KG1 (cell line): ENCODE data around the gene PPP4R4.
"Not testable (repeated sequence)": the region's sequence is repeated elsewhere in the genome, so short reads cannot be mapped to it uniquely, and the experiment has no call there.

Source experiments
- DNase-seq: peaks from one replicate; lab custom pipeline; 2025; lab: John Stamatoyannopoulos, UW

PPP4R4 gene

DNA sequence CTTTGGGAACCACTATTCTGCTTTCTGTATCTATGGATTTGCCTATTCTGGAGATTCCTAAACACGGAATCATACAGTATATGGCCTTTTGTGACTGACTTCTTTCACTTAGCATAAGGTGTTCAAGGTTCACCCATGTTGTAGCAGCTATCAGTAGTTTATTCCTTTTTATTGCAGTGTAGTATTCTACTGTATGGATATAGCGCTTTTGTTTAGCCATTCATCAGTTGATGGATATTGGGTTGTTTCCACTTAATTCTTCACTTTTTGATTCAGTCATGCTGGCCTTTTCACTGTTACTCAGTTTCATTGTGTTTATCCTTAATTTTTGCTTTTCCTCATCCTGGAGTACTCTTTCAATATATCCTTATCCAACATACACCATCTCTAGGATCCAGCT is 5.1 kb downstream of the PPP4R4 start:
- DNase-seq = no peak

DNA sequence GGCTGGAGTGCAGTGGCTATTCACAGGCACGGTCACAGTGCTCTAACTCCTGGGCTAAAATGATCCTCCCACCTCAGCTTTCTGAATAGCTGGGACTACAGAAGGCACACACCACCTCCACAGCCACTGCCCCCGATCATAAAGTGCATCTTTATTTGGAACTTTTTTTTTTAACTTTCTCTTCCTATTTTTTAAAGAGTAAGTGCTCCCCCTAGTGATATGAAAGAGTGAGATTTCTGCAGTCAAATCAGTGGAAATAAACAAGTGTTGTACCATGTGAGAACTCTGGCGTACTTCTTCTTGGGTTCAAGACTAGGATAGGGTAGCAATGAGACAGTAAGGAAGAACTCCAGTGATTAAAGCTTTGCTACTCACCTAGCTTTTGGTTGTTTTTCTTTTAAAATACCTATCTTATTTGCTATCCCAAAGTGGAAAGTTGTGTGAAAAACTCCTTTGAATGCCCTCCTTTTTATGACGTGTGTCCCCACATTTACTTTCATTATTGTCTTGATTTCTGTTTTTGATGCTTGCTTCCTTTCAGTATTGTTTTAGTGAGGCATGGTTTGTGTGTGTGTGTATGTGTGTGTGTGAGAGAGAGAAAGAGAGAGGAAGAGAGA is 6.6 kb downstream of the PPP4R4 start:
- DNase-seq = peak; percentile 39

DNA sequence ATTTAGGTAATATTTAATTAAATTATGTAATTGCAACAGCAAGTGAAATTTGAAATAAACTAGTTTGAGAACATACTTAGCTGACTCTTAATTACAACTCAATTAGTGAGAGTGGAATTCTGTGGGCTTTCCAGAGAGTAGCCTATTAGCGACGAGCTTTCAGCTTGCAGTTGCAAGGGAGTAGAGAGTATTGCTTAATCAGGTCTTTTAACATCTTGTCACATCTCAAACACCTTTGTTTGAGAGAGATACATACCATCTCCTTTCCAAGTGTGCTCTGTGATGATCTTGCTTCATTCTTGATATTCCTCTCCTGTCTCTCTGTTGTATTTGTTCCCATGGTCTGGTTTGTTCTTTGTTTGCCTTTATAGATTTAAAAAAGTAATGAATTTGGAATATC is 7.7 kb downstream of the PPP4R4 start:
- no peak for DNase-seq

DNA sequence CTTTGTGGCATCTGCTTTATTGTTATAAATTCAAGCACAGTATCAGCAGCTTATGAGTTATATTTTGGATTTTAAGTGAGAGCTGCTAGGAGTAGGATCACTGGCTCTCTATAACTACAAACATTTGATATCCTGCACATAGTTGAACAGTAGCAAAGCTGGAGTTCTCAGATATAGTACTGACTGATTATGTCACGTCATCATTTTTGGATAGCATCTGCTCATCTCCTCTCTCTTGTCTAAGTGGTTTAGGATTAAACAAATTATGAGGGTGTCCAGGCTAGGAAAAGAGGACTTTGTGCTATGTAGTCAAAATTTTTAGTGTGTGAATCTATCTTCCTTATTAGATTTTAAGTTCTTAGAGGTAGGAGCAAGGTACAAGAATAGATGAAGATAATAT is 18.4 kb downstream of the PPP4R4 start:
- DNase-seq = no peak

DNA sequence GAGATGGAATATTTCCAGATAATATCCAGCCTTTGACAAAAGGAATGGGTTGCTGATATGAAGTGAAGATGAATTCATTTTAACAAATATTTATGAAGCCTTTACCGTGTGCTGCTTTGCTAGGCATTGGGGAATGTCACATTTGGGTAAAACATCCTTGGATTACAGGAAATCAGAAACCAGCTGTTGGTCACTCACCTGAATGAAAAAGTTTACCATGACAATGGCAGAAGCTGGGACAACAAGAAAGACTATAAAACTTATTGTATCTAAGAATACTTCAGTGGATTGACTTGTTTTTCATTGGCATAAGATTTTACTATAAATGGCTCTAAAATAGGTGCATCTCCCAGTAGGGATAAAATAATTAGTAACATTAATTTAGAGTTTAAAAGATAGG is 19.7 kb downstream of the PPP4R4 start:
- no peak for DNase-seq

DNA sequence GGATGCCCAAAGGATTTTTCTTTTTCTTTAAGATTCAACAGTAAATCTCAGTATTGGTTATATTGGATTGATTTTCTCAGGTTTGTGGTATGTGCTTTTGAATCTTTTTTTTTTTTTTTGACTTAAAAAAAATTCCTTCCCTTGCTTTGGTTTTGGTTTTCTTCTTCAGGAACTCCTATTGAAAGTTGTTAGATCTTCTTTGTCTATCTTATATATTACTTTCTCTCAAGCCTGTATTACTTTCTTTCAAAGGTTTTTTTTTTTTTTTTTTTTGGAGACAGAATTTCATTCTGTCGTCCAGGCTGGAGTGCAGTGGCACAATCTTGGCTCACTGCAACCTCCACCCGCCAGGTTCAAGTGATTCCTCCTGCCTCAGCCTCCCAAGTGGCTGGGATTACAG is 21.9 kb downstream of the PPP4R4 start:
- DNase-seq = no peak

DNA sequence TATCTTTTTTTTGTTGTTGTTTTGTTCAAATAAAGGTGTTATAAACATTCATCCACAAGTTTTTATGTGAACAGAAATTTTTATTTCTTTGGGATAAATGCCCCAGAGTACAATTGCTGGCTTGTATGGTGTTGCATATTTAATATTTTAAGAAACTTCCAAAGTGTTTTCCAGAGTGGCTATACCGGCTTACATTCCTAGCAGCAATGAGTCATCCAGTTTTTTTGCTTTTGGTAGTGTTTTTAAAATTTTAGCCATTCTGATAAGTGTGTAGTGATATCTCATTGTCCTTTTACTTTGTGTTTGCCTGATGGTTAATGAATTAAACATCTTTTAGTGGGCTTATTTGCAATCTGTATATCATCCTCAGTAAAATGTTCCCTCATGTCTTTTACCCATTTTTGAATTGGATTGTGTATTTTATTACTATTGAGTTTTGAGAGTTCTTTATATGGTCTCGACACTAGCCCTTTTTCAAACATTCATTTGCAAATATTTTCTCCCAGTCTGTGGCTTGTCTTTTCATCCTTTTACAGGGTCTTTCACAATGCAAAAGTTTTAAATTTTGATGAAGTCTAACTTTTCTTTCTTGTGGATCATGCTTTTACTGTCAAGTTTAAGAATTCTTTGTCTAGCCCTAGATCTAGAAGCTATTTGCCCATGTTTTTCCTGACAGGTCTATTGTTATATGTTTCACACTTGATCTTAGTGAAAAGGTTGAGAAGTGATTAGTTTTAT is 29.5 kb downstream of the PPP4R4 start:
- DNase-seq = no peak

DNA sequence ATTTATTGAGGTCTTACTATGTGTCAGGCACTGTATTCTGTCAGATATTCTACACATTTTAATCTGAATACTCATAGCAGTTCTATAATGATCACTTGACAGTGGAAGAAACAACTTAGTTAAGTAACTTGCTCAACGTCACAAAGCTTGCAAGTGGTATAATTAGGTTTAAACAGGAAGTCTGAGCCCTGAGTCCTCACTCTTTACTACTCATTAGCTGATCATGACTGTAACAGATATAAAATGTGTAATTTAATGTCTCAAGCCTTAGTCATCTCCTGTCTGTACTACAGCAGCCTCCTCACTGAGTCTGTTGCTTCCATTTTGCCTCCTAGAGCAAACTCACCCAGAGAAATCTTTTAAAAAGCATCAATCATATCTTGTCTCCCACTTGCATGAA is 38.9 kb downstream of the PPP4R4 start:
- DNase-seq = no peak

DNA sequence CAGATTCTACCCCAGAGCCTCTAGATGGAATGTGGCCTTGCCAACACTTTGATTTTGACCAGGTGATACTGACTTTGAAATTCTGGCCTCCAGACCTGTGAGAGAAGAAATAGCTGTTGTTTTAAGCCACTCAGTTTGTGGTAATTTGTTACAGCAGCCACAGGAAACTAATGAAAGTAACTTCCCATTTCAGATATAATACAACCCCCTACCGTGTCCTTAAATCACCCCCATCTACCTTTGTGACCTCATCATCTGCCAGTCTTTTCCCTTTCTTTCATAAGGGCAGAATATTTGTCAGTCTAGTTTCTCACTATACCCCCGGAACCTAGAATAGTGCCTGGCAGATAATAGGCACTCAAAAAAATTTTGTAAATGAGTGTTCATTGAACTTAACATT is 39.6 kb downstream of the PPP4R4 start:
- no peak for DNase-seq

DNA sequence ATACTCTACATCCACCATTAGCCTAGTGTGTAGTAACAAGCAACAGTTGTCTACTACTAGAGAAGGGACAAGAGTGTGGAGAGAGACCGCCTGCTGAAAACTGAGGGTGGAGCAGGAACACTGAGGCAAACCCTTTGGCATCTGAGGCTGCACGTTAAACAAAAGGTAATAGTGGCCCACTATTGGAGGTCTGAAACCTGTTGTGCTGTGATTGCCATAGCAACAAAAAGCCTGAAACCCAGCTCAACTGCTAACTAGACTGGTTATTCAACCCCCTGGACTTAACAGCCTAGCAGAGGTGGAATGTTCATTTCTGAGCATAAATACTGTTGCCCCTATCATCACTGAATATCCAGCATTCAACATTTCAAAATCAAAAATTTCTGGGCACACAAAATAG is 43.0 kb downstream of the PPP4R4 start:
- no peak for DNase-seq

DNA sequence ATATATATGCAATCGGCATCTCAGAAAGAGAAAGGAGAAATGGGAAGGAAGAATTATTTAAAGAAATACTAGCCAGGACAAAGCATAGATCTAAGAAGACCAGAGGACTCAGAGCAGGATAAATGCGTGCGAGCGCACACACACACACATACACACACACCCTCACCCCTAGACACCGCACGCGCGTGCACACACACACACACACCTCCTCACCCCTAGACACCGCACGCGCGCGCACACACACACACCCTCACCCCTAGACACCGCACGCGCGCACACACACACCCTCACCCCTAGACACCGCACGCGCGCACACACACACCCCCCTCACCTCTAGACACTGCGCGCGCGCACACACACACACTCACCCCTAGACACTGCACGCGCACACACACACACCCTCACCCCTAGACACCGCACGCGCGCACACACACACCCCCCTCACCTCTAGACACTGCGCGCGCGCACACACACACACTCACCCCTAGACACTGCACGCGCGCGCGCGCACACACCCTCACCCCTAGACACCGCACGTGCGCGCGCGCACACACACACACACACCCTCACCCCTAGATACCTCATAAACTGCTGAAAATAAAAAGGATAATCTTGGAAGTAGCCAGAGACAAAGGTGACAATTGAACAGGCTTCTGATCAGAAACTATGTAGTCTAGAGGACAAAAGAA is 44.2 kb downstream of the PPP4R4 start:
- DNase-seq = not testable (repeated sequence)

DNA sequence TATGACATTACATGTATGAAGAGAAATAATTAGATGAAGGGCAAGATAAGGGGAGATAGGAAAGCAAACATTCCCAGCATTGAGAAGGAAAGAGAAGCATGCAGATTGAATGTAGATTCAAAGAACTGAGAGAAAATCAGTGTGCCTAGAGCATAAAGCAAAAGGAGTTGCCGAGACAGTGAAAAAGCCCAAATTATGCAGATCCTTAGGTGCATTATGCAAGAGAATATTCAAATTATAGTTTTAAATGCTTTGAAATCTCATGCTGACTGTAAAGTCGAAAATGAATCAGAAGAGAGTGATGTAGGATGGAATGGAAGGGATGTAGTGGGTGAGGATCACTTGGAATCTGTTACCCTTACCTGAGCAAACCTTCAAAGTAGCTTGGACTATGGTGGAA is 49.9 kb downstream of the PPP4R4 start:
- DNase-seq = no peak

DNA sequence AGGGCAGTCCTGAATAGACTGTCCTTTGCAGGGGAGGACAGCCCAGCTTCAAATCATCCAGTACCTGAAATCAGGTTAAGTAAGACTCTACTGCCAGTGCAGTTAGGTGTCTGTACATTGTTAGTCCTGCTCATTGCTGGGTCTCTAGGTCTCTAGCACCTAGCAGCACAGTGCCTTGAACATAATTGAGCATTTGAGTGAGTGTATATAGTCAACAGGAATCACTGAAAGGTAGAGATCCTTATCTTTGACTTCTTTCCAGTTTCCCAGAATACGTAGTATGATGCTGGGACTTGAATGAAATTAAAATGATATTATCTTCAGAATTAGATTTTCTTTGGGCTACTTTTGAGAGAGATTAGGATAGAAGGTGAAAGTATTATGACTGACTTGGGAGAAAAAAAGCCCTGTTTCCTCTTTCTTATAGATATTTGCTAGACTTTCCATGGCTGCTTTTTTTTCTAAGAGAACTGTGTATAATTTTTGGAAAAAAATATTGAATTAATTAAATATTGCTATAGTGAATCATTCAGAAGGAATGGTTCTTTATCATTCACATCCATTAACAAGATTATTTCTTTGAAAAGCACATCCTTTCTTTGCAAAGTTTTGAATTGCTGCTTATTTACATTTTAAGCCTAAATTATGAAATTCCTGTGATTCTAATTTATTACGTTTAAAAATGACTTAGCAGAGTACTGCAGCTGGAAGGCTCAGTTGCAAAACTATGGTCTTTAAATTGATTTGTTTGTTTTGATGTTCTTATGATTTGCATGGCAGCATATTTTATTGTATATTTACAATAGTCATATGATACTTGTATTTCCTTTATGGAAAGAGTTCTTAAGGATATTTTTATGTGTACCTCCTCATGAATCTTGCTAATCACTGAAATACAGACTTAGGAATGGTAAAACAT is 51.6 kb downstream of the PPP4R4 start:
- no peak for DNase-seq

DNA sequence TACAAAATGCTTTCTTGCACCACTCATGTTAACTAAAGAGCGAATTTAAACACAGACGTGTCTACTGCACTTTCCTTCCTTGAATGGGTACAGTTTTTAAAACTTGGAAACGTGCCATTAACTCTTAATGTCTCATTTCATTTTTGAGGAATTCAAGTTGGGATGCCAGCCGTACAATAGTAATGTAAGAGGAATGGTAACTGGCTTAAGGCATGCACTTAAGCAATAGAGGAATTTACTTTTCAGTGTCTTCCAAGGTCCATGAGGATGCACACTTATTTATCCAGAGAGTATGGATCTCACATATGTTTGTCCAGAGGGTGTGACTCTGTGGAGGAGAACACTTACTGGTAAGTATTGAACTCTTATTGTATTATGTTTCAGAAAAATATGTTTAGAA is 52.9 kb downstream of the PPP4R4 start:
- no peak for DNase-seq

DNA sequence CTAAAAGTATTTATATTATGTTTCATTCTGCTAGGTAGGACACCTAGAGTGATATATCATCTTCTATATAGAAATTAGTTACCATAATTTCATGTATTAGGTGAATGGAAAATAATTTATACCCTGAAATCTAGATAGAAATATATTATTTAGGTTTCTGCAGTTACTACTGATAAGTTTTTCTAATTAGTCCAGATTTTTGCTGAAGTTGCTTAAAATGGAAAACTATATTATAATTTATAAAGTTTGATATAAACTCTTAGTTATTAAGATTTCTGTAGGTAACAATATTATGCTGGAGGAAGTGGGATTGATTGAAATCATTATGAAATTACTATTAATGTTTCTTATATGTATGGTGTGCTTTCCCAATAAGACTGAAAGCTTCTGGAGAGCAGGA is 62.9 kb downstream of the PPP4R4 start:
- no peak for DNase-seq

DNA sequence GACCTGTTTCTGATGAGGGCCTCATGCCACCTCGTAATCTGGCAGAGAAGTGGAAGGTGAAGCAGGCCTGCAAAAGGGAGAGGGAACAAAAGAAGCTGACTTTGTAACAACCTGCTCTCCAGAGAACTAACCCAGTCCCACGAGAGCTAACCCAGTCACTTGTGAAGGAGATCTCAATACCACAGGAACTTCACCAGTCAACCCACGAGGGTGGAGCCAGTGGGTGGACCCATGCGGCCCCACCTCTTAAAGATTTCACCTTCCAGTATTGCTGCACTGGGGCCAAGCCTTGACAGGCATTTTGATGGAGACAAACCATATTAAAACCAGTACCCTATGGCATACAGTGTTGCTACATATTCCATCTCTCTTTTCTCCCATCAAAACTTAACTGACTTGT is 63.9 kb downstream of the PPP4R4 start:
- no peak for DNase-seq

DNA sequence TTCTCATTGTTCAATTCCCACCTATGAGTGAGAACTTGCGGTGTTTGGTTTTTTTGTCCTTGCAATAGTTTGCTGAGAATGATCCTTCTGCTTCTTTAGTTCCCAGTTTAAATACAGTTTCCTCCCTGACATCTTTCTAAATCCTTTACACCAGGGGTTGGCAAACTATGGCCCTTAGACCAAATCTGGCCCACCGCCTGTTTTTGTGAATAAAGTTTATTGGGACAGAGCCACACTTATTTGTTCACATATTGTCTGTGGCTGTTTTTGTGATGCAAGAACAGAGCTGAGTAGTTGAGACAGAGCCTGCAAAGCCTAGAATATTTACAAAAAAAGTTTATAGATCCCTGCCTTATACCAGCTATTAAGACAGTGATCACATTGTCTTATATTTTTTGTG is 65.3 kb downstream of the PPP4R4 start:
- no peak for DNase-seq

DNA sequence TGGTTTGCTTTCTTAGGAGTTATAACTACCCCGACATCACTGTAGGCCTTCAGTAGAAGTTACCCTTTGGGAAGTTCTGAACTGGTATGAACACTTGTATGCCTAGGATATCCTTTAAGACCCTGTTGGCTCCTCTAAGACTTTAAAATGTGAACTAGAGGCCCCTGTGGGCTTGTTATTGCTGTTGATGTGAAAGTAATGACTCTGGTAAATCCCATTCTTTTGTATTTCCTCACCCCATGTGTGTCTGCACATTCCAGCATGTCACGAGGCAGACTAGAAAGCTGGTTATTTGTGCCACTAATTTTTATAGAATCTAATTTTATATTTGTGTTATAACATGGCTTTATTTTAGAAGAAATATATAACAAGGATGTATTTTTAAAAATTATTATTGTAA is 70.1 kb downstream of the PPP4R4 start:
- DNase-seq = no peak

DNA sequence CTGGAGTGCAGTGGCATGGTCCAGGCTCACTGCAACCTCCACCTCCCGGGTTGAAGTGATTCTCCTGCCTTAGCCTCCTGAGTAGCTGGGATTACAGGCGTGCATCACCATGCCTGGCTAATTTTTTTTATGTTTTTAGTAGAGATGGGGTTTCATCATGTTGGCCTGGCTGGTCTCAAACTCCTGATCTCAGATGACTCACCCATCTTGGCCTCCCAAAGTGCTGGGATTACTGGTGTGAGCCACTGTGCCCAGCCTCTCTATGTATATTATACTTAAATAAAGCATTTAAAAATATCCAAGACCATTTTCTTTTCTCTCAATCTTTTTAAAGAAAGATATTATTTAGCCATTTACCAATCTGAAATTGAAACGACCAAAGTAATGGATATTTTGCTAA is 90.1 kb downstream of the PPP4R4 start:
- DNase-seq = not testable (repeated sequence)

DNA sequence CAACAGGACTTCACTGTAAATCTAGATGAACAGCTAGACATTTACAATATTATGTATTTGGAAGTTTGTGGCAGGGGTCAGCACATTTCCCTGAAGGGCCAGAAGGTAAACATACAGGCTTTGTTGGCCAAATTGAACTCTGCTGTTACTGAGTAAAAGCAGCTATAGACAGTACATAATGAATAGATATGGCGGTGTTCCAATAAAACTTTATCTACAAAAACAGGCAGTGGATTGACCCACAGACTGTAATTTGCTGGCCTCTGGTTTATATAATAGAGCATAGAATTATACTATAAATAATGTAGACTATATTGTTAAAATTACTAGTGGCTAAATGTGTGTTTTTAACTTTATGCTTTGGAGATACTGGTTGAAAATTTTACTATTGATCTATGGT is 93.2 kb downstream of the PPP4R4 start:
- DNase-seq = no peak

DNA sequence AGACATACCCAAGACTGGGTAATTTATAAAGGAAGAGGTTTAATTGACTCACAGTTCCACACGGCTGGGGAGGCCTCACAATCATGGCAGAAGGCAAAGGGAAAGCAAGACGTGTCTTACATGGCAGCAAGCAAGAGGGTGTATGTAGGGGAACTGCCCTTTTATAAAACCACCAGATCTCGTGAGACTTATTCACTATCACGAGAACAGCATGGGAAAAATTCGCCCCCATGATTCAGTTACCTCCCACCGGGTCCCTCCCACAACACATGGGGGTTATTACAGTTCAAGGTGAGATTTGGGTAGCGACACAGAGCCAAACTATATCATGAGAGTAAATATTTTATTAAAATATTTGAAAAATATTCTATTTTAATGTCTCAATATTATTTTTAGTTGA is 94.5 kb downstream of the PPP4R4 start:
- DNase-seq = not testable (repeated sequence)

DNA sequence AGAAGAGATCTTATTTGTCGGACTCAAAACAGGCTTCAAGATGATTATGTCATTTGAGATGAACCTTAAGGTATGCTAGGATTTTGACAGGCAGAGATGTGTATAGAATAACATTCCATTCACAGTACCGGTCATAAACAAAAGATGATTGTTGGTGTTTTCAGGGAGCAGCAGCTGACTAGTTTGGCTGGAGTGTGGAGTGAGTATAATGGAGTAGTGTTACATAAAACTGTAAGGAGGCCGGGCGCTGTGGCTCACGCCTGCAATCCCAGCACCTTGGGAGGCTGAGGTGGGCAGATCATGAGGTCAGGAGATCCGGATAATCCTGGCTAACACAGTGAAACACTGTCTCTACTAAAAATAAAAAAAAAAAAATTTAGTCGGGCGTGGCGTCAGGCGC is 95.0 kb downstream of the PPP4R4 start:
- no peak for DNase-seq
